Colonic mucosa (tissue), 4 donors: ENCODE results near the gene LENEP. TPM values are rescaled to one million over a fixed set of nuclear protein-coding genes. Genes with fewer than 3 reads are reported as not detected.

Experiments
- DNase-seq: peaks from one replicate; pipeline ENCODE4 v3.0.0-alpha.2; 2020
- H3K27ac ChIP-seq: fragments of 200-600 bp; one replicate; pipeline ENCODE4 v1.8.0; 2021
- H3K27me3 ChIP-seq: fragments of 200-600 bp; one replicate; pipeline ENCODE4 v1.8.0; 2021
- H3K36me3 ChIP-seq: fragments of 200-600 bp; one replicate; pipeline ENCODE4 v1.8.0; 2021
- H3K4me1 ChIP-seq: fragments of 200-600 bp; one replicate; pipeline ENCODE4 v1.8.0; 2021; ENCODE audit warnings: mild to moderate bottlenecking
- H3K4me3 ChIP-seq: fragments of 200-600 bp; one replicate; pipeline ENCODE4 v1.8.0; 2021
- H3K9ac ChIP-seq, 2 donors: one replicate each; pipeline ENCODE4 v1.7.0; 2013; ENCODE audit warnings: control low read depth in 2 of 2, low read depth in 2 of 2, low read length in 2 of 2
- H3K9me3 ChIP-seq: fragments of 200-600 bp; one replicate; pipeline ENCODE4 v1.8.0; 2021
- intact Hi-C: fragments of 100-400 bp; cut with DNase I; formaldehyde crosslinking; loops from one replicate; pipeline ENCODE4 v1.14.1; 2022
- total RNA-seq, 2 donors: library from RNA; stranded (reverse); fragmentation: NEBNext Ultra II Directional in 1 of 2; extraction: Animal tissue kit (Norgen Biotek cat#: 25700) in 1 of 2; gene quantifications; one replicate each; pipeline ENCODE4 v1.2.1, GENCODE V29; 2021
- TF ChIP-seq, protein P1 (sequence below): fragments of 200-600 bp; IDR thresholded peaks from one replicate; pipeline ENCODE4 v1.8.0; 2022; ENCODE audit warnings: antibody characterized with exemption, mild to moderate bottlenecking
- donor health status: healthy.
- donor health status: DM: no; HTN: no; CAD: no.
- donor health status: DM: no; HTN: no; CAD: no.

LENEP gene
- total RNA-seq, 2 donors from 2014 or later, result not detected

- Histone ChIP-seq H3K27me3 (no peaks in the 10 kb centered on the region), H3K36me3 (peaks cover 23% of the 10 kb centered on the region), H3K4me3 (peak overlapping the region; percentile 55), H3K4me1 (peaks cover 13% of the 10 kb centered on the region), H3K9ac (peak overlapping the region; percentile 85 to 94), H3K9me3 (no peaks in the 10 kb centered on the region), H3K27ac (peak overlapping the region; percentile 81)
- TF ChIP-seq, protein P1, sequence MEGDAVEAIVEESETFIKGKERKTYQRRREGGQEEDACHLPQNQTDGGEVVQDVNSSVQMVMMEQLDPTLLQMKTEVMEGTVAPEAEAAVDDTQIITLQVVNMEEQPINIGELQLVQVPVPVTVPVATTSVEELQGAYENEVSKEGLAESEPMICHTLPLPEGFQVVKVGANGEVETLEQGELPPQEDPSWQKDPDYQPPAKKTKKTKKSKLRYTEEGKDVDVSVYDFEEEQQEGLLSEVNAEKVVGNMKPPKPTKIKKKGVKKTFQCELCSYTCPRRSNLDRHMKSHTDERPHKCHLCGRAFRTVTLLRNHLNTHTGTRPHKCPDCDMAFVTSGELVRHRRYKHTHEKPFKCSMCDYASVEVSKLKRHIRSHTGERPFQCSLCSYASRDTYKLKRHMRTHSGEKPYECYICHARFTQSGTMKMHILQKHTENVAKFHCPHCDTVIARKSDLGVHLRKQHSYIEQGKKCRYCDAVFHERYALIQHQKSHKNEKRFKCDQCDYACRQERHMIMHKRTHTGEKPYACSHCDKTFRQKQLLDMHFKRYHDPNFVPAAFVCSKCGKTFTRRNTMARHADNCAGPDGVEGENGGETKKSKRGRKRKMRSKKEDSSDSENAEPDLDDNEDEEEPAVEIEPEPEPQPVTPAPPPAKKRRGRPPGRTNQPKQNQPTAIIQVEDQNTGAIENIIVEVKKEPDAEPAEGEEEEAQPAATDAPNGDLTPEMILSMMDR, result peak; percentile 16
- peak; percentile 53 for DNase-seq
- intact Hi-C loops, result no loop called here
Observed at GRCh38 chr1:154962156-154962749, 31.1 kb upstream of the LENEP start.

DNA sequence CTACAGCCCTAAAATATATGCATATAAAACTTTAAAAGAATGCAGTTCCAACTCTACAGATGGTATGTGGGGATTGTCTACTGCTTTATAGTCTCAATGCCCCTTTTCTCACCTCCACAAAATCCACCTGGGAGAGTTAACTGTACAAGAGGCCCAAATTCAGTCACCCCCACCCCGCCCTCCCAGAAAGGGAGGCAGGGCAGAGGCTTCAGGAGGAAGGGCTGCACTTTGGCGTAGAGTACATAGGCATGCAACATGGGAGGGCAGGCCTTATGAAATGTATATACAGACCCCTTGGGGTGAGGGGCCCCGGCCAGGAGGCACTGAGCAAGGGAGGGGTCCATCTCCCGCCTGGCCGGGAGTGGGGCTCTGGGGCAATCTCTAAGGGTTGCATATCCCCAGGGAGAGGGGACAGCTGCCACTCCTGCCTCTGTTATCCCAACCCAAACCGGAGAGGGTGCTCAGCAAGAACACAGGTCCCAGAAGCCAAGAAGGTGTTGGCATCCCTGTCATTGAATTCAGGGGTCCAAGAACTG is 30.5 kb upstream of the LENEP start:
- Histone ChIP-seq H3K4me3 (peak overlapping the region; percentile 55), H3K9ac (peak overlapping the region in 1 of 2 donors; percentile 94), H3K27me3 (no peaks in the 10 kb centered on the region), H3K9me3 (no peaks in the 10 kb centered on the region), H3K27ac (peak overlapping the region; percentile 81), H3K36me3 (peaks cover 23% of the 10 kb centered on the region), H3K4me1 (peaks cover 13% of the 10 kb centered on the region)
- TF ChIP-seq, protein P1, result no peak
- intact Hi-C loops, result no loop called here
- DNase-seq, result no peak

DNA sequence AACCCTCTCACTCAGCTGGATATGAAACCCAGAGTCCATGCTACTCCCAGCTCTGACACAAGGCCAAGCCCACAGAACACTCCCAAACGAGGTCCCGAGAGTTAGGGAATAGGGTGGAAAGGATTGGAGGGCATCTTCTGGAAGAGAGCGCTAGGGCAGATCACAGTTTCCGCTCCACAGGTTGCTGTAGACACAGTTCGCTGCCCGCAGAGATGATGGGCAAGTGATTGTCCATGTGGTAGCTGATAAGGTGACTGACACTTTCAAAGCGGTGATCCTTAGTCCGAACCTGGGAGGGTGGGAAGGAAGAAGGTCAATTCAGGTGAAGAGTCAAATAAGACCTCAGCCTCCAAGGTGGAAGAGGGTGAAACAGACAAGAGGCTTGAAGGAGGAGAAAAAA is 29.7 kb upstream of the LENEP start:
- TF ChIP-seq, protein P1, result no peak
- Histone ChIP-seq H3K4me3 (no peak overlapping the region), H3K9me3 (no peaks in the 10 kb centered on the region), H3K9ac (no peak overlapping the region), H3K4me1 (peaks cover 13% of the 10 kb centered on the region), H3K36me3 (peaks cover 23% of the 10 kb centered on the region), H3K27ac (no peak overlapping the region), H3K27me3 (no peaks in the 10 kb centered on the region)
- no peak for DNase-seq
- intact Hi-C loops, result no loop called here

GRCh38 chr1:154964359-154964758 is 29.0 kb upstream of the LENEP start:
- no peak for DNase-seq
- Histone ChIP-seq H3K27me3 (no peaks in the 10 kb centered on the region), H3K4me1 (peaks cover 13% of the 10 kb centered on the region), H3K27ac (no peak overlapping the region), H3K9me3 (no peaks in the 10 kb centered on the region), H3K36me3 (peaks cover 23% of the 10 kb centered on the region), H3K4me3 (no peak overlapping the region), H3K9ac (no peak overlapping the region)
- TF ChIP-seq, protein P1, result no peak
- intact Hi-C loops, result no loop called here

DNA sequence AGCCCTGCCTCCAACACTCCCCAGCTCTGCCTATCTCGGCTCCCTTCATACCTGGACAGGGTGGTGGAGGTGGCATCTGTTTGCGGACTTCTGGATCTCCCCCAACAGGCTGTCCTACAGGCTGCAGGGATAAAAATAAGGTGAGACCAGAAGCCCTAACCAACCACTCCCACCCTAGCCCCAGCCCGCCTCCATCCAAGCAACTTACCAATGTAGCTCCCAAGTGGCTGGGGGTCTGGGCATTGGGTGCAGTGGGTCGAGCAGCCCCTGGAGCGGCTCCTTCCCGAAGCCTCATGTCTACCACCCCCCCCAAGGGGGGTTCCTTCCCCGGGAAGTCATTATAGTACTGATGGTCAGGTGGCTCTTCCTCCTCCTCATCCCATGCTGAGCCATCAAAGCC is 27.3 kb upstream of the LENEP start:
- Histone ChIP-seq H3K4me3 (no peak overlapping the region), H3K9ac (no peak overlapping the region), H3K4me1 (peaks cover 9% of the 10 kb centered on the region), H3K27ac (no peak overlapping the region), H3K36me3 (peaks cover 23% of the 10 kb centered on the region), H3K27me3 (no peaks in the 10 kb centered on the region), H3K9me3 (no peaks in the 10 kb centered on the region)
- intact Hi-C loops, result no loop called here
- TF ChIP-seq, protein P1, result no peak
- no peak for DNase-seq
